ENCODE data around the gene FAM180A. TPM values are rescaled to one million over a fixed set of nuclear protein-coding genes. Genes with fewer than 3 reads are reported as not detected.

Gene FAM180A
- total RNA-seq, 1 experiment from 2014 or later: not detected

- Histone ChIP-seq H3K4me1 (ENCODE audit: control insufficient read depth, insufficient read depth, low read length) (no peaks in the 10 kb centered on the region), H3K27ac (ENCODE audit: low read length) (no peak overlapping the region), H3K9me3 (ENCODE audit: control insufficient read depth, insufficient read depth, low read depth, low read length) (no peaks in the 10 kb centered on the region), H3K27me3 (ENCODE audit: control insufficient read depth, insufficient read depth, low read length) (no peaks in the 10 kb centered on the region), H3K4me3 (ENCODE audit: low read depth in 2 of 2, low read length in 2 of 2) (no peak overlapping the region), H3K36me3 (ENCODE audit: control insufficient read depth, insufficient read depth, low read length) (no peaks in the 10 kb centered on the region)
- no TSS peak for BruUV-seq (replicated peaks)
- intact Hi-C loops (cut with micrococcal nuclease; ENCODE audit: unreplicated experiment): no loop called here
- CTCF ChIA-PET: no interaction called here
- TF ChIP-seq TCF7L2 (IDR thresholded peaks at IDR 0.05; ENCODE audit: low read depth, low read length): no peak
- no peak for TF ChIP-seq CTCF (IDR thresholded peaks at IDR 0.05)
- TF ChIP-seq POLR2AphosphoS5 (IDR thresholded peaks at IDR 0.05; ENCODE audit: low read depth, low read length): no peak
- no peak for TF ChIP-seq SIN3A (IDR thresholded peaks at IDR 0.05; ENCODE audit: borderline replicate concordance, insufficient read depth, low read depth, low read length)
- no peak for TF ChIP-seq REST (IDR thresholded peaks at IDR 0.05; ENCODE audit: insufficient read depth in 1 of 2, low read depth in 2 of 2, low read length in 1 of 2)
- in situ Hi-C loops (cut with HindIII; ENCODE audit: low pct_unique_long_range_greater_than_20kb, low sequenced_read_pairs): no loop called here
- POLR2A ChIA-PET: no interaction called here
- ATAC-seq (no peak), DNase-seq (ENCODE audit: low read depth, low spot score) (no peak)
Measured at GRCh38 chr7:135786911-135787310, 38.3 kb upstream of the FAM180A start.

- H3K4me1 ChIP-seq (ENCODE audit: control insufficient read depth, insufficient read depth, low read length): no peaks in the 10 kb centered on the region
- no peak overlapping the region for H3K27ac ChIP-seq (ENCODE audit: low read length)
- intact Hi-C loops (cut with micrococcal nuclease; ENCODE audit: unreplicated experiment): no loop called here
- DNase-seq (ENCODE audit: low read depth, low spot score): no peak
- in situ Hi-C loops (cut with HindIII; ENCODE audit: low pct_unique_long_range_greater_than_20kb, low sequenced_read_pairs): no loop called here
- no TSS peak for BruUV-seq (replicated peaks)
- CTCF ChIA-PET: interaction anchor here (0.6 kb wide), 2 partner anchors 9 to 621 kb away, joined by 3 to 5 read pairs; no protein-coding TSS in a partner anchor
- no peaks in the 10 kb centered on the region; the same call in 1 of the 2 replicates for H3K27me3 ChIP-seq (ENCODE audit: control insufficient read depth, insufficient read depth, low read length)
- TF ChIP-seq CTCF (IDR thresholded peaks at IDR 0.05) (no peak), TCF7L2 (IDR thresholded peaks at IDR 0.05; ENCODE audit: low read depth, low read length) (no peak), SIN3A (IDR thresholded peaks at IDR 0.05; ENCODE audit: borderline replicate concordance, insufficient read depth, low read depth, low read length) (no peak), POLR2AphosphoS5 (IDR thresholded peaks at IDR 0.05; ENCODE audit: low read depth, low read length) (no peak), REST (IDR thresholded peaks at IDR 0.05; ENCODE audit: insufficient read depth in 1 of 2, low read depth in 2 of 2, low read length in 1 of 2) (no peak)
- H3K36me3 ChIP-seq (ENCODE audit: control insufficient read depth, insufficient read depth, low read length): no peaks in the 10 kb centered on the region
- POLR2A ChIA-PET: no interaction called here
- H3K9me3 ChIP-seq (ENCODE audit: control insufficient read depth, insufficient read depth, low read depth, low read length): no peaks in the 10 kb centered on the region
- H3K4me3 ChIP-seq (ENCODE audit: low read depth in 2 of 2, low read length in 2 of 2): no peak overlapping the region
- no peak for ATAC-seq
Measured at GRCh38 chr7:135785065-135785464, 36.5 kb upstream of the FAM180A start.

All from Panc1 (cell line).